Stimulated activated CD8-positive, alpha-beta memory T cell treated with anti-CD3 and anti-CD28 coated beads, Interleukin-12 subunit alpha, Interleukin-12 subunit beta, amount 100 ng/mL, for 24 hours (primary cell): Measurements from ENCODE around the gene PHLPP1.

ENCODE experiments used
- DNase-seq: peaks from one replicate; pipeline ENCODE4 v3.0.0-alpha.2; 2020; ENCODE audit errors: extremely low read depth

PHLPP1 gene

DNA sequence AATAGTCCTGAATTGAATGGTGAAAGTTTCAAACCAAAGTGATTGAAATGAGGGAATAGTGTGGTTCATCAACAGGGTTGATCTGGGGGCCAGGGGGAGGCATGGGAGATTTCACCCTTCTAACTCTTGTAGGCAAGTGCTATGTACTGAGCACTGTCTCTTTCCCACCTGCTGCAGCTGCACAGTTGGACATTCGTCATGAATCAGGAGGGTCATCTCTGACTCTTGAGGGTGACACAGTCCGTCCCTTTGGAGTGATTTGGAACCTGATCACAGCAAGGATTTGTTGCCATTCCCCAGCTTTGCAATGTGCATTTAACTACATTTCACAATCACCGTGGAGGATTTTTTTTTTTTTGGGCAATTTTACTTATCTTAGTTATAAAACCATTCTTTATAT is 224.6 kb downstream of the PHLPP1 start:
- DNase-seq: no peak

DNA sequence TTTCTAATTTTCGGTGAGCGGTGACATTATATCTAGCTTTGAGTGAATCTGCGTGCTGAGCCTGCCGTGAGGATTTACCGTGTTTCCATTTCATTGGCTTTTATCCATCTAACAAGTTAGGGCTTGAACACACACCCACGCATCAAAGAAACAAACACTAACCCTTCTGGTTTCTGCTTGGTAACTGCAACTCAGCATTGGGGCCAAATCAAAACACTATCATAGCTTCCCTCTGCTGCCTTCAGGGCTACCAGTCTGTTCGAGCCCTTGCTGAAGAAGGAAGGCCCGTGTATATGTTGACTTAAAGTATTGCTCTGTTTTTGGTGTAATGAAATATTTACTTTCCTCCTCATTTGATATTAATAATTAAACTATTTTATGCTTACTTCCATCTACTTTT is 227.2 kb downstream of the PHLPP1 start:
- no peak for DNase-seq

DNA sequence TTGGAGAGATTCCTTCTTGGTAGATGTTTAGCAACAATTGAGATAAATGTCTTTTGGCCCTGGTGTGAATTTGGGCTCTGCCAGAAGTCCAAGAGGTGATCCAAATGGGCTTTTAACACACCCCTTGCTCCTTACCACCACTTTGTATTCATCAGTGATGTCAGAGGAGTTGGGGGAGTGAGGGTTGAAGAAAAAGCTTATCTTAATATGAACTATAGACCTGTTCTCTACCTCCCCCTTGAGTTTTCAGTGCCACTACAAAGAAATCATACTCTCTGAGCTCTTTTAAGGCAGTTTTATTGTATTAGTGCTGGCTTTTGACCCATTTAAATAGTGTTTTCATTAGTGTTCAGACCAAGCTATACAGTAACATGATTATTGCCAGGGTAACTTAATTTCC is 229.1 kb downstream of the PHLPP1 start:
- DNase-seq: no peak

DNA sequence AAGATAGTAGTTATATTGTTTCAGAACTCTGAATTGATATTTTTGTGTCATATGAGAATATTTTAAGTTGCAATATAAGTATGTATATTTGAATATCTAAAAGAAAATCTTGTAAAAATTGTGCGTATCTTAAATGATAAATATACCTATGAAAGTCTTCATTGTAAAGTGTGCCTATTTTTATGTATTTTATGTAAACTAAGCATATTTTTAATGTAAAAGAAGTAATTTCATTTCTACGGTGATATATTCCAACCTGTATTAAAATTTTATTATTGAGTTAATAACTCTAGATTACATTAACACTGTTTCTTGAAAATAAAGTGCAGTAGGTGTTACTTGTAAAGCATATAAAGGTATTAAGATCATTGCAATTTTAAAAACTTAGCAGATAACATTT is 233.4 kb downstream of the PHLPP1 start:
- DNase-seq: no peak

DNA sequence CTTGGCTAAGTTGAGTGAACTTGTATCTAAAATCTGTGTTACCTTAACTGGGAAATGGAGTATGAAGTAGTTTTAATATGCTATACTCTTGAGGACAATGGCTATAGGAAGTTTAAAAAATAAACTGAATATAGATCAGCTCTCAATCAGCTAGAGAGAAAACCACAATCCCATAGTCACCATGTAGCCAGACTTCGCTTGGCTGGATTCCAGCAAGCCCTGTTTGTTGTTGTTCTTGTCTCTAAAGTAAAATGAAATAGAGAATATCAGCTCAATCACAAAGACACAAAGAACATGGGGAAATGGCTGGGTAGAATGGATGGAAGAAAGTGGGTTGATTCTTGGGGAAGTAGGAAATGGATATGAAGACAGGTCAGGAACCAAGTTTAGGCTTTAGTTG is 234.9 kb downstream of the PHLPP1 start:
- no peak for DNase-seq

DNA sequence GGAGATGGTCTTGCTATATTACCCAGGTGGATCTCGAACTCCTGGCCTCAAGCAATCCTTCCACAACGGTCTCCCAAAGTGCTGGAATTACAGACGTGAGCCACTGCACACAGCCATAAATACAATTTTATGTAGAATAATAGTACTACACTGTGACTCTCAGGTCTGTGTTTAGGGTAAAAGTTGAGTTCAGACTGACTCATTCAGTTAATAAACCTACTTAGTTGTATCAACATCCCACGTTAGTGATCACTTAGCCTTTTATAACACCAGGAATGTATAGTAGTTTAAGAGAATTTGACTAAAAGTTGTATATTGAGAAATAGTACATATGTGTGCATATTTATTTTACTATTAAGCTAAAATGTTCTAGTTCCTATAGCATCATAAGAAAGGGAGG is 237.5 kb downstream of the PHLPP1 start:
- no peak for DNase-seq

DNA sequence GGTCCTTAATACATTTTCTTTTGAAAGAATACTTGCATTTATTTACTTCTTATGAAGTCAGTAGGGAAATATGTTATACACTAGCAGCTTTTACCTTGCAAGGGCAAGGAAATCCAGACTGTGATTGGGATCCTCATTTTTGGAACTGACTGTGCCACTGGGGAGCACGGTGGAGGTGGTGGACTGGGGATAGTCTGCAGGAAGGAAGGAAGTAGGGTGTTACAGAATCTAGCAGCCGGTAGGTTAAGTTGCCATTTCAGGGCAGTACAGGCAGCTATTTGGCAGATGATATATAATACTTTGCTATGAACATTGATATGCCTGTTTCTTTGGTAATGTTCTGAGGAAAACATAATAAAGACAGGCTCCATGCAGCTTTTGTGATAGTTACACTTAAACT is 238.3 kb downstream of the PHLPP1 start:
- no peak for DNase-seq

DNA sequence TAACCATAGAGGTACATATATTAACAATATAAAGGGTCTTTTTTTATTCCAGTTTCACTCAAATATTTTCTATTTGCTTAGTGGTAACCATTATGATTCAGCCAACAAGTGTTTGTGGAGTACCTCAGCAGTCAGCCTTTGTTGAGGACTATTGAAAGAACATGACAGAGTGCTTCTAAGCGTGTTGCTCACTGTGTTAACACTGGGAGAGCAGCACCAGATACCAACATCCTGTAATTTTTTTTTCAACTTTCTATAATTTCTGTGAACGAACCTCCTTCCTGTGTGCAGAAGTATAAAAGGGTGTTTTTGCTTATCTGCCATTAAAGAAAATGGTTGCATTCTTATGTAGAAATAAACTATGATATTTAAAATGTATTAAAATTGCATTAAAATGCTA is 239.0 kb downstream of the PHLPP1 start:
- no peak for DNase-seq

DNA sequence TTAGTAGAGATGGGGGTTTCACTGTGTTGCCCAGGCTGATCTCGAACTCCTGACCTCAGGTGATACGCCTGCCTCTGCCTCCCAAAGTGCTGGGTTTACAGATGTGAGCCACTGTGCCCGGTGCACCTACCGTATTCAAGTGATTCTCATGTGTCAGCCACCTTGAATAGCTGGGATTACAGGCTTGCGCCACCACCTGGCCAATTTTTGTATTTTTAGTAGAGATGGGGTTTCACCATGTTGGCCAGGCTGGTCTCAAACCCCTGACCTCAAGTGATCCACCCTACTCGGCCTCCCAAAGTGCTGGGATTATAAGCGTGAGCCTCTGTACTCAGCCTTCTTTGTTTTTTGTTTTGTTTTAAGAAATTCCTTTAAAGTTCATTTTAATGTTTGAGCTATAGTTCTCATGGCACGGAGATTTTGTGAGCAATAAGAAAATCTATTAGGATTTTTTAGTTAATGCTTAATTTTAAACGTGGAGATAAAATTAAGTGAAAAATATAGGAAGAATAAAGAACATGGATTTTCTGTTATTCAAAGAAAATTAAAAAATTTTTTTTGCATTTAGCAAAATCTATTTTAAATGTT is 242.6 kb downstream of the PHLPP1 start:
- DNase-seq: no peak

DNA sequence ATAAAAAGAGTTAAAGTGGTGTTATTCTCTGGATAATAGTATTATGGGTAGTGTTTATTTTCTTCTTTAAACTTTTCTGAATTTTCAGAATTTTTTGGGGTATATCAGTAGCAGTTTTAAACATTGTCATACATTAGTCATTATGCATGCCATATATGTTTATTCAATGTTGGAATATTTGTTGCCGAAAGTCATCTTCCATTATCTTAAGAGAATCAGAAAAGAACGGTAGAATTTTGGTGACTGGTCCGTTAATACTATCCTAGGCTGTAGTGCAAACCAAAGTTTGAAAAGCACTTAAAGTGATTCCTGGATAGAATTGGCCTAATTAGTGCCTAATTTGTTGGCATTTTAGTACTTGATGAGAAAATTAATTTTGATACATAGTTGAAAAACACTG is 244.1 kb downstream of the PHLPP1 start:
- no peak for DNase-seq

DNA sequence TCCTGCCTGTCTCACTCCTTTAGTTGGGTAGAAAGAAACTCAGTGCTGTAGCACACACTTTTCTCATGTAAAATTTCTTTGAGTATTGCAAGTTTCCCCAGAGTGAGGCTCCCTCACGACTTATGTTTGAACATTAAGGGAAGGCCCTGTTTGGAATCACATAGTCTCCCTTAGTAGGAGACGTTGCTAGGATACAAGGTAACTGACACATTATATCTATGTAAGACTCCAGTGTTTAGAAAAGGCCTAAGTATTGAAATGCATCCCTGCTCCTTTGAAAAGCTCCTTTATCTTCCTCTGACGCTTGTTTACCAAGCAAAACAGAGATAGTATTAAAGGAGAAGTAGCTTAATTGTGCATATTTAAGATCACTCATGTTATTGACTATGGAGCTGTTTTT is 248.2 kb downstream of the PHLPP1 start:
- no peak for DNase-seq

DNA sequence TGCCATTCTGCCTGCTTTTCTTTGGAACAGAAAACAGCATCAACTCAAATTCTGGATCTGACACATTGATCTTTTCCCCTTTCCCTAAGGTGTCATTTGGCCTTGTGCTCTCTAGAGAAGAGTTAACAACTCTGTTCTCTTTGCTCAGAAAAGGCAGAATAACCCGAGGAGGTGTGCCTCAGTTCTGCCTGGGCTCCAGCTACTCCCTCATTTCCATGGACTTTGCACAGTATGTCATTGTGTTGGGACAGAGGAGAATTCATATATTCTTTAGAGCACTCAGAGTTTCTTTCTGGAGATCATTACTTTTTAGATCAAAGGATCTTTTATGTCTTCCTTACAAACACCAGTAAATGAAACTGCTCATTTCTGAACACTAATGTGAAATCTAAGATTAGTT is 249.1 kb downstream of the PHLPP1 start:
- no peak for DNase-seq

DNA sequence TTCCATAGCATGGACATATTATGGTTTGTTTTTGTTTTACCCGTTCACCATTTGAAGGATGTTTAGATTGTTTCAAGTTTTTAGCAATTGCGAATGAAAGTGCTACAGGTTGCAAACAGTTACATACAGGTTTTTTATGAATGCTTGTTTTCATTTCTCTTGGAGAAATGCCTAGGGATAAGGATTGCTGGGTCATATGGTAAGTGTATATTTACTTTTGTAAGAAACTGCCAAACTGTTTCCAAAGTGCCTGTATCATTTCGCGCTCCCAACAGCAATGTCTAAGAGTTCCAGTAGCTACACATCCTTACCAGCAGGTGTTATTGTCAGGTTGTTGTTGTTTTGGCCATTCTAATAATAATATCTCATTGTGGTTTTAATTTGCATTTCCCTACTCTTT is 251.7 kb downstream of the PHLPP1 start:
- no peak for DNase-seq

DNA sequence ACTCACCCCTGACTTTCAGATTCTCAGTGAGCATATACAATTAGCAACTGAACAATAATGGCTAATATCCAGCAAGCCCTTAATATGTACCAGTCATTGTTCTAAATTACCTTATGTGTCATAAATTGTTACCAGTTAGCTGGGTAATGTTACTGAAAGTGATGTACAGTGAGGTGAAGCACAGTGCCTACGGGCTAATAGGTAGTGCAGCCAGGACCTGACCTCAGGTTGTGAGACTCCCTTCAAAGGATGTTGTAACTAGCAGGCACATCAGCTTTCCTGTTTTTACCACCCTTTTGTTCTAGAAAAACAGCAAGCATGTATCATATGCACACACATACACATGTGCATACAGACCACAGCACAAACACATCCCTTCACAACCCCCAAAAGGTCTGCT is 258.3 kb downstream of the PHLPP1 start:
- DNase-seq: no peak

DNA sequence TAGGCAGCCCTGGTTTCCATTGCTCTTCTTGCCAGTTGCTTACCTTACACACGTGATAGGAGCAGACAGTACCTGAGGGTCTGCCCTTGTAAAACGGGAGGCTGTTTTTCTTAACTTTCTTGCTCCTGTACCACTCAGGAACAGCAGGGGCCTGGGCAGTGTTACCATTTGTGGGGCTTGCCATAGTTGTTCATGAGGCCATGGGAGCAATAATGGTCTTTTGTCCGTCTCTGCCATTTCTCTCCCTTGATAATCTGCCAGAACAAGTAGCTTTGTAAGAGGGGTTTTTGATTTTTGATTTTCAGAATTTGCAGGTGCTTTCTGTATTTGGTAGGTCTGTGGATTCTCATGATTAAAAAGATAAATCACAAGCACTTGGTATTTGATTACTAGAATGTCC is 259.0 kb downstream of the PHLPP1 start:
- DNase-seq: no peak

DNA sequence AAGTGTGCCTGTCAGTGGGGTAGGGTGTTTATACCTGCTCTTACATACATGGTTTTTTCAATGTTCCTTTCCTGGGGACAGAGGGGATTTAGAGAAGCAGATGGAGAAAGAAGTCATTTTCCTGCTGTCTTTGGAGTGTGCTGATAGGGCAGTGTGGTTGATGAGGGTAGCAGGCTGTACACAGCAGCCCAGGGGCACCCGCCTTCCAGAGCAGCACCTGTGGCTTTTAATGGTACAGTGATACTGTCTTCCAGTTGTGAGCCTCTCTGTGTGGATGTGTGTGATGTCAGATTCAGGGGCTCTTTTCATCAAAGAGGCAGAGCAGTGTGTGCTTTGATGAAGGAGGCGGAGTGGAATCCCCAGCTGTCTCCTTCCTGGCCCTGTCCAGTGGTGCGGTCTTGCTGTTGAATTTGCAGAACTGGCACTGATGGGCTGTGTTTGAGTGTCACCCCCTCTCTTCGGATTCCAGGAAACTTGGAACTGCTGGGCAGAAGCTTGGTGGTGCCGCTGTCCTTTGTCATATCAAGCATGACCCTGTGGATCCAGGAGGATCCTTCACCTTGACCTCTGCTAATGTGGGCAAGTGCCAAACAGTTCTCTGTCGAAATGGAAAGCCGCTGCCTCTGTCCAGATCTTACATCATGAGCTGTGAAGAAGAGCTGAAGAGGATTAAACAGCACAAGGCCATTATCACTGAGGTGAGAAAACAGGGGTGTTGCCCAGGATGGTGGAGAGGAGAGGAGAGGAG is 259.8 kb downstream of the PHLPP1 start:
- no peak for DNase-seq

DNA sequence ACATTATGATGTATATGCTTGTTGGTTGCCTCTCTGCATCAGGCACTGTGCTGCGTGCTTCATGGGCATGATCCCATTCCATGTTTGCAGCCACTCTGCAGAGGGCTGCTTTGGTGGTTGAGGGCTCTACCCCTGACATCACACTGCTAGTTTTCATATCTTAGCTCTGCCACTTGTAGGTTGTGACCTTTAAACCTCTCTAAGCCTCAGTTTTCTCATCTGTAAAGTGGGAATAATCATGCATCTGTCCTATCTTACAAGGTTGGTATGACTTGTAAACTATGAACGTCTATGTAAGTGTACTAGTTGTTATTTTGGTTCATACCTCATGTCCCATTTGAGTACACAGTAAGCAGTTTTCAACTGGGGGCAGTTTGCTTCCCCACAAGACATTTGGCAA is 260.4 kb downstream of the PHLPP1 start:
- no peak for DNase-seq

DNA sequence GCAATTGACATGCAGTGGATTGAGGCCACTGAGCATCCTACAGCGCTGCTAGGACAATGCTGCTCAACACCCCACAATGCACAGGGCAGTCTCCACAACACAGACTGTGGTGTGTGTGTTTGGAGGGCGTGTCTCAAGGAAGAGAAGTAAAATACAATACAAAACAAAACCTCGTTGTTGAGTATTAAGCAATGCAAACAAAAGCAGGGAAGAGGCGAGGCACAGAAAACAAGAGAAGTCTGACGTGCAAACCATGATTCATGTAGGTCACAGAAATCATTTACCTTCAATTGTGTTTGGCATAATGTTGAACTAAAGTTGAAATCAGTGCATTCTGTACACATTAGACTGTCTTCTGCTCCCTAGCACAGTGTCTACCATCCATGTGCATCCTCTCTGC is 260.9 kb downstream of the PHLPP1 start:
- DNase-seq: no peak

DNA sequence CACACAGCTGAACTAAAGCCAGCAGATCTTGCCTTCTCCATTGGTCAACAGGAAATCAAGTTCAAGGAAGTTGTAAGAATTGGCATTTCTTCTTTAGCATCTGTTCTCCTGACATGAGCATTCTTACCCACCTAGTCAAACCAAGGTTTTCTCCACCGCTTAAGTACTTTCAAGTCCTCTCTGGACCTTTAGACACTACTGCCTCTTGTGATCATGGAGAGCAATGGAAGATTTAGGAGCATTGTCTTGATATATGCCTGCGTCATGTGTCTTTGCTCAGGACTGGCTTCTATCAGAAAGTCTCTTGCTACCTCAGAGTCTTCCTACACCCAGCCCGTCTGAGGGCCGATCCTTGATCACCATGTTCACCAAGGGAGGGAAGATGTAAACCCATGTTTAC is 262.2 kb downstream of the PHLPP1 start:
- no peak for DNase-seq

DNA sequence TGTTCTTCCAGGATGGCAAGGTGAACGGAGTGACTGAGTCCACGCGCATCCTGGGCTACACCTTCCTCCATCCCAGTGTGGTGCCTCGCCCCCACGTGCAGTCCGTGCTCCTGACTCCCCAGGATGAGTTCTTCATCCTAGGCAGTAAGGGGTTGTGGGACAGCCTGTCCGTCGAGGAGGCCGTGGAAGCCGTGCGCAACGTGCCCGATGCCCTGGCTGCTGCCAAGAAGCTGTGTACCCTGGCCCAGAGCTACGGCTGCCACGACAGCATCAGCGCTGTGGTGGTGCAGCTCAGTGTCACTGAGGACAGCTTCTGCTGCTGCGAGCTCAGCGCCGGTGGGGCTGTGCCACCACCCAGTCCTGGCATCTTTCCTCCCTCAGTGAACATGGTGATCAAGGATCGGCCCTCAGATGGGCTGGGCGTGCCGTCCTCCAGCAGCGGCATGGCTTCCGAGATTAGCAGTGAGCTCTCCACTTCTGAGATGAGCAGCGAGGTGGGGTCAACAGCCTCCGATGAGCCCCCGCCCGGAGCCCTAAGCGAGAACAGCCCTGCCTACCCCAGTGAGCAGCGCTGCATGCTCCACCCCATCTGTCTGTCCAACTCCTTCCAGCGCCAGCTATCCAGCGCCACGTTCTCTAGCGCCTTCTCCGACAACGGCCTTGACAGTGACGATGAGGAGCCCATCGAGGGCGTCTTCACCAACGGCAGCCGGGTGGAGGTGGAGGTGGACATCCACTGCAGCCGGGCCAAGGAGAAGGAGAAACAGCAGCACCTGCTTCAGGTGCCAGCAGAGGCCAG is 263.1 kb downstream of the PHLPP1 start:
- no peak for DNase-seq

DNA sequence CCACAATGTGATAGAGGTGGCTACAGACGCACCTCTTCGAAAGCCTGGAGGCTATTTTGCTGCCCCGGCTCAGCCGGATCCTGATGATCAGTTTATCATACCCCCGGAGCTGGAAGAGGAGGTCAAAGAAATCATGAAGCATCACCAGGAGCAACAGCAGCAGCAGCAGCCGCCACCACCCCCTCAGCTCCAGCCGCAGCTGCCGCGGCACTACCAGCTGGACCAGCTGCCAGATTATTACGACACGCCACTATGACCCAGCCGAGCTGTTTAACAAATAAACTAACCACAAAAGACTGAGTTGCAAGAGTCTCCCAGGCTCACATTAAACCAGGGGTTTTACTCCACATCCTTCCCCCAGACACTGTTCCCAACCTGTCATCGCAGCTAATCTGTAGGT is 263.8 kb downstream of the PHLPP1 start:
- no peak for DNase-seq

DNA sequence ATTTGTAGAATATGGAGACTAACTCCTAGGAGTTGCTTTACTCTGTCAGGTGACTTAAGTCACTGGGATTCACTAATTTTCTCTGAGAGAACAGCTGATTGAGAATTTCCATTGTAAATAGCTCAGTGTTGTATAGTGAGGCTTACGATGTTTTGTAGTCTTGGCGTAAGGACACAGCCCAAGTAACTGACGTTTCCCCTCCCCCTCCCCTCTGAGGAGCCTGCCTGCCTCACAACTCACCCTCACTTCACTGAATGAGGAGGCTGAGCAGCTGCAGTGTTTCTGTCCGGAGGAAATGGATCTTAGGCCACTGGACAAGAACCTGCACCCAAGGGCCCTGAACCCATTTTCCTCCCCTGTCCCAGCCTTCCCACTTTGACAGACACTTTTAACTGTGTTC is 264.6 kb downstream of the PHLPP1 start:
- DNase-seq: no peak

DNA sequence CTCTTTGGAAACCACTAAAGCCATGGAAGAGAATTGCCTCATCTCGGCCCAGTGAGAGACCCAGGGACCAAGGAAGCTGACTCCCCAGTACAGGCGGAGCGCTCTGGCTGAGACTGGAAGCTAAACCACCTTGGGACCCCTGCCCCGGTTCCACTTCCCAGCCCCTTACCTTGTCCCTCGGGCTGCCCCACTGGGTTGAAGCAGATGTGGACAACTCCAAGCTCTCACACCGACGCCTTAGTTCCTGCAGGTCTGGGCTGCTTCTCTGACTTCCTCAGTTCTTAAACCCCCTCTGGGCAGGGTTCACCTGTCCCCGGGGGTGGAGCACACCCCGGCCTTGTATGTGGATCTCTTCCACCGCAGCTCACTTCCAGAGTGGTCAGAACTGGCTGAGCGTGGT is 266.2 kb downstream of the PHLPP1 start:
- no peak for DNase-seq
